SK-N-SH treated with all-trans-retinoic acid at 6 μM for 48 hours (cell line): ENCODE results near the gene PDZD2.

Experiments used
- ATAC-seq: fragments of 200-7000 bp; cut with Tn5 transposase; 3 replicates; pipeline ENCODE4 v1.9.1; 2020; ENCODE audit warnings: mild to moderate bottlenecking, moderate library complexity
- ARNTL ChIP-seq: fragments of 450-650 bp; formaldehyde crosslinking; IDR thresholded peaks from 2 replicates; pipeline ENCODE4 v1.5.0; 2020; ENCODE audit warnings: low read depth, mild to moderate bottlenecking, moderate library complexity, borderline replicate concordance
- BACH2 ChIP-seq: fragments of 250-450 bp; sonication (Bioruptor Pico); IDR thresholded peaks from 2 replicates; pipeline ENCODE4 v1.9.0; 2021; ENCODE audit warnings: mild to moderate bottlenecking, borderline replicate concordance
- CSDC2 ChIP-seq: fragments of 250-450 bp; sonication (Bioruptor Pico); IDR thresholded peaks from 2 replicates; pipeline ENCODE4 v1.5.0; 2020; ENCODE audit warnings: mild to moderate bottlenecking, moderate library complexity
- GLIS3 ChIP-seq: fragments of 250-450 bp; sonication (Bioruptor Pico); IDR thresholded peaks from 2 replicates; pipeline ENCODE4 v1.5.0; 2020; ENCODE audit warnings: mild to moderate bottlenecking, moderate library complexity
- ISL1 ChIP-seq: fragments of 250-450 bp; sonication (Bioruptor Pico); IDR thresholded peaks from 2 replicates; pipeline ENCODE4 v2.1.2; 2022; ENCODE audit warnings: mild to moderate bottlenecking, moderate library complexity
- PPARA ChIP-seq: fragments of 250-450 bp; sonication (Bioruptor Pico); IDR thresholded peaks from 2 replicates; pipeline ENCODE4 v1.5.0; 2020; ENCODE audit warnings: mild to moderate bottlenecking, borderline replicate concordance
- RARB ChIP-seq: fragments of 250-450 bp; sonication (Bioruptor Pico); IDR thresholded peaks from 2 replicates; pipeline ENCODE4 v1.8.0; 2021; ENCODE audit warnings: mild to moderate bottlenecking, moderate library complexity
- SNAI2 ChIP-seq: fragments of 250-450 bp; sonication (Bioruptor Pico); IDR thresholded peaks from 2 replicates; pipeline ENCODE4 v1.5.0; 2020; ENCODE audit warnings: mild to moderate bottlenecking, moderate library complexity
- TCF4 ChIP-seq: fragments of 250-450 bp; sonication (Bioruptor Pico); IDR thresholded peaks from 2 replicates; pipeline ENCODE4 v1.8.0; 2021; ENCODE audit warnings: mild to moderate bottlenecking, moderate library complexity, borderline replicate concordance
- TOX ChIP-seq: fragments of 250-450 bp; sonication (Bioruptor Pico); IDR thresholded peaks from 2 replicates; pipeline ENCODE4 v1.8.0; 2021; ENCODE audit warnings: mild to moderate bottlenecking, moderate library complexity, borderline replicate concordance
- ZC3H10 ChIP-seq: fragments of 250-450 bp; sonication (Bioruptor Pico); IDR thresholded peaks from 2 replicates; pipeline ENCODE4 v1.5.1; 2021; ENCODE audit warnings: mild to moderate bottlenecking, moderate library complexity
- ZFP3 ChIP-seq: fragments of 250-450 bp; sonication (Bioruptor Pico); IDR thresholded peaks from 2 replicates; pipeline ENCODE4 v1.5.0; 2020; ENCODE audit warnings: mild to moderate bottlenecking, moderate library complexity
- ZFP30 ChIP-seq: fragments of 450-650 bp; formaldehyde crosslinking; IDR thresholded peaks from 2 replicates; pipeline ENCODE4 v1.5.0; 2022; ENCODE audit warnings: mild to moderate bottlenecking, moderate library complexity
- ZNF70 ChIP-seq: fragments of 450-650 bp; formaldehyde crosslinking; IDR thresholded peaks from 2 replicates; pipeline ENCODE4 v1.5.0; 2020; ENCODE audit warnings: mild to moderate bottlenecking, moderate library complexity
- ZNF8 ChIP-seq: fragments of 450-650 bp; formaldehyde crosslinking; IDR thresholded peaks from 2 replicates; pipeline ENCODE4 v1.5.0; 2020; ENCODE audit warnings: mild to moderate bottlenecking, moderate library complexity
- TF ChIP-seq, protein P1 (sequence below): fragments of 250-450 bp; sonication (Bioruptor Pico); IDR thresholded peaks from 2 replicates; pipeline ENCODE4 v1.8.0; 2021; ENCODE audit warnings: low read depth, mild to moderate bottlenecking, moderate library complexity, borderline replicate concordance
- TF ChIP-seq, protein P2 (sequence below): fragments of 250-450 bp; sonication (Bioruptor Pico); IDR thresholded peaks from 2 replicates; pipeline ENCODE4 v1.5.0; 2020; ENCODE audit warnings: mild to moderate bottlenecking, moderate library complexity
- TF ChIP-seq, protein P3 (sequence below): fragments of 250-450 bp; sonication (Bioruptor Pico); IDR thresholded peaks from 2 replicates; pipeline ENCODE4 v1.5.1; 2021; ENCODE audit warnings: mild to moderate bottlenecking, moderate library complexity
- TF ChIP-seq, protein P4 (sequence below): fragments of 250-450 bp; sonication (Bioruptor Pico); IDR thresholded peaks from 2 replicates; pipeline ENCODE4 v1.8.0; 2020; ENCODE audit warnings: mild to moderate bottlenecking, moderate library complexity, borderline replicate concordance

PDZD2 gene

DNA sequence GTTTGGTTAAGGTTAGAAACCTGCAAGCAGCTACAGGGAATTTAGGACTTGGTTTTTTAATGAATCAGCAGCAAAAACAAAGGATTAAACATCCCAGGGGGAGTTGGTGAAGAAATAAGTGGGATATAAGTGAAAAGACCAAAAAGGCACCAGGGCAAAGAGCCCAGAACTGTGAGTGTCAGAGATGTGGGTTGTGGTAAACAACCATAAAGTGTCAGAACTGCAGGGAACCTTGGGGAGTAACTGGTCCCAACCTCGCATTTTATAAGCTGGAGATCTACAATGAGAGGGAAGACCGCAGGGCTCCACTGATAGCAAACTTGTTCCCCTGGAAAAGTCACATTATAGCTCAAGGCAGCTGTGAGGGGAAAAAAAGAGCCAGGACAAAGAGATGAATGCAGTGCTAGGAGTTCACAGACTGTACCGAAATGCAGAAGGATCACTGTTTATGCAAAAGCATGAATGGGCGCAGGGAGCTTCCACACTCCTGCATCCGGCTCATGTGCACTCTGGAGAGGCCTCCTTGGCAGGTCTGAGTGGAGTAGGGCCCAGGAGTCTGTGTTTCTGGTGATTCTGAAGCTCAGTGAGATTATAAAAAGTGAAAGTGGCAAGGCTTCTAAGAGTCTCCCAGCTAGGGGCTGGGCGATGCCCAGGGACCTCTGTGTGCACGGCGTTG, 378.9 kb downstream of the PDZD2 start:
- TF ChIP-seq CSDC2 (CRISPR knock-in tag): no peak
- TF ChIP-seq PPARA: no peak
- no peak for TF ChIP-seq ISL1 (CRISPR knock-in tag)
- ATAC-seq: no peak

DNA sequence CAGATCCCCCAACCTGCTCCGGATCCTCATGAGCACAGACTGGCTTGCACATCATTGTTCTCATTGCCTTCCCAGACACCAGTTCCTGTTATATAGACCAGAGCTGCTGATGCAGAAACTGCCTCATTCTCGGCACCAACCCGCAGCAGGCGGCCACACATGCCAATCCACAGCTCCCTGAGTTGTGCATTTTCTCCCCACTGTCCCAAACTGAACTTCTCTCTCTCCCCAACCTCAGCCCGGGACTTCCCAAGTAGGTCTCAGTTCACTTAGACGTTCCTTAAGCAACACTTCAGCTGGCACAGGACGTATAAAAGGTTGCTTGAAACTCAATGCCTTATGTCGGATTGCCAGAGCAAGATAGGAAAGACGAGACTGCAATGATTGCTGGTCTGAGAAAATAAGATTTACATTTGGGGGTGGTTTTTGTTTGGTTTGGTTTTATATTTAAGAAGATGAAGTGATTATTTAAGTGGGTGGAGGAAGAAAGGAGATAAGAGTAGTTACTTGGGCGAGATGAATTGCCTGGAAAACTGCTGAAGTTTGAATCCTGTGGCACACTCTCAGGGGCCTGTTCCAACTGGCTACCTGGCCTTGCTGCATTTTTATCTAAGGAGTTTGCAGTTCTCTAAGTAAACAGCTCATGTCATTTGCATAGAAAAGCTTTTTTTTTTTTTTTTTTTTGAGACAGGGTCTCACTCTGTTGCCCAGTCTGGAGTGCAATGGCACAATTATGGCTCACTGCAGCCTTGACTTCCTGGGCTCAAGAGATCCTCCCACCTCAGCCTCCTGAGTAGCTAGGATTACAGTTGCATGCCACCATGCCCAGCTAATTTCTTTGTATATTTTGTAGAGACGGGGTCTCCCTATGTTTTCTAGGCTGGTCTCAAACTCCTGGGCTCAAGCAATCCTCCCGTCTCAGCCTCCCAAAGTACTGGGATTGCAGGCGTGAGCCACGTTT, 379.8 kb downstream of the PDZD2 start:
- no peak for ATAC-seq
- TF ChIP-seq SNAI2 (CRISPR knock-in tag): no peak
- TF ChIP-seq CSDC2 (CRISPR knock-in tag): no peak
- TF ChIP-seq, protein P1, sequence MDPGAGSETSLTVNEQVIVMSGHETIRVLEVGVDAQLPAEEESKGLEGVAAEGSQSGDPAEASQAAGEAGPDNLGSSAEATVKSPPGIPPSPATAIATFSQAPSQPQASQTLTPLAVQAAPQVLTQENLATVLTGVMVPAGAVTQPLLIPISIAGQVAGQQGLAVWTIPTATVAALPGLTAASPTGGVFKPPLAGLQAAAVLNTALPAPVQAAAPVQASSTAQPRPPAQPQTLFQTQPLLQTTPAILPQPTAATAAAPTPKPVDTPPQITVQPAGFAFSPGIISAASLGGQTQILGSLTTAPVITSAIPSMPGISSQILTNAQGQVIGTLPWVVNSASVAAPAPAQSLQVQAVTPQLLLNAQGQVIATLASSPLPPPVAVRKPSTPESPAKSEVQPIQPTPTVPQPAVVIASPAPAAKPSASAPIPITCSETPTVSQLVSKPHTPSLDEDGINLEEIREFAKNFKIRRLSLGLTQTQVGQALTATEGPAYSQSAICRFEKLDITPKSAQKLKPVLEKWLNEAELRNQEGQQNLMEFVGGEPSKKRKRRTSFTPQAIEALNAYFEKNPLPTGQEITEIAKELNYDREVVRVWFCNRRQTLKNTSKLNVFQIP (CRISPR knock-in tag): no peak
- TF ChIP-seq, protein P2, sequence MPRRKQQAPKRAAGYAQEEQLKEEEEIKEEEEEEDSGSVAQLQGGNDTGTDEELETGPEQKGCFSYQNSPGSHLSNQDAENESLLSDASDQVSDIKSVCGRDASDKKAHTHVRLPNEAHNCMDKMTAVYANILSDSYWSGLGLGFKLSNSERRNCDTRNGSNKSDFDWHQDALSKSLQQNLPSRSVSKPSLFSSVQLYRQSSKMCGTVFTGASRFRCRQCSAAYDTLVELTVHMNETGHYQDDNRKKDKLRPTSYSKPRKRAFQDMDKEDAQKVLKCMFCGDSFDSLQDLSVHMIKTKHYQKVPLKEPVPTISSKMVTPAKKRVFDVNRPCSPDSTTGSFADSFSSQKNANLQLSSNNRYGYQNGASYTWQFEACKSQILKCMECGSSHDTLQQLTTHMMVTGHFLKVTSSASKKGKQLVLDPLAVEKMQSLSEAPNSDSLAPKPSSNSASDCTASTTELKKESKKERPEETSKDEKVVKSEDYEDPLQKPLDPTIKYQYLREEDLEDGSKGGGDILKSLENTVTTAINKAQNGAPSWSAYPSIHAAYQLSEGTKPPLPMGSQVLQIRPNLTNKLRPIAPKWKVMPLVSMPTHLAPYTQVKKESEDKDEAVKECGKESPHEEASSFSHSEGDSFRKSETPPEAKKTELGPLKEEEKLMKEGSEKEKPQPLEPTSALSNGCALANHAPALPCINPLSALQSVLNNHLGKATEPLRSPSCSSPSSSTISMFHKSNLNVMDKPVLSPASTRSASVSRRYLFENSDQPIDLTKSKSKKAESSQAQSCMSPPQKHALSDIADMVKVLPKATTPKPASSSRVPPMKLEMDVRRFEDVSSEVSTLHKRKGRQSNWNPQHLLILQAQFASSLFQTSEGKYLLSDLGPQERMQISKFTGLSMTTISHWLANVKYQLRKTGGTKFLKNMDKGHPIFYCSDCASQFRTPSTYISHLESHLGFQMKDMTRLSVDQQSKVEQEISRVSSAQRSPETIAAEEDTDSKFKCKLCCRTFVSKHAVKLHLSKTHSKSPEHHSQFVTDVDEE (CRISPR knock-in tag): no peak
- no peak for TF ChIP-seq ZC3H10 (CRISPR knock-in tag)
- TF ChIP-seq GLIS3 (CRISPR knock-in tag): no peak
- no peak for TF ChIP-seq RARB (CRISPR knock-in tag)
- no peak for TF ChIP-seq ISL1 (CRISPR knock-in tag)
- TF ChIP-seq ZNF70 (CRISPR knock-in tag): no peak
- TF ChIP-seq, protein P3, sequence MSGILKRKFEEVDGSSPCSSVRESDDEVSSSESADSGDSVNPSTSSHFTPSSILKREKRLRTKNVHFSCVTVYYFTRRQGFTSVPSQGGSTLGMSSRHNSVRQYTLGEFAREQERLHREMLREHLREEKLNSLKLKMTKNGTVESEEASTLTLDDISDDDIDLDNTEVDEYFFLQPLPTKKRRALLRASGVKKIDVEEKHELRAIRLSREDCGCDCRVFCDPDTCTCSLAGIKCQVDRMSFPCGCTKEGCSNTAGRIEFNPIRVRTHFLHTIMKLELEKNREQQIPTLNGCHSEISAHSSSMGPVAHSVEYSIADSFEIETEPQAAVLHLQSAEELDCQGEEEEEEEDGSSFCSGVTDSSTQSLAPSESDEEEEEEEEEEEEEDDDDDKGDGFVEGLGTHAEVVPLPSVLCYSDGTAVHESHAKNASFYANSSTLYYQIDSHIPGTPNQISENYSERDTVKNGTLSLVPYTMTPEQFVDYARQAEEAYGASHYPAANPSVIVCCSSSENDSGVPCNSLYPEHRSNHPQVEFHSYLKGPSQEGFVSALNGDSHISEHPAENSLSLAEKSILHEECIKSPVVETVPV (CRISPR knock-in tag): no peak
- no peak for TF ChIP-seq ZFP30 (CRISPR knock-in tag)
- no peak for TF ChIP-seq TOX (CRISPR knock-in tag)
- TF ChIP-seq ARNTL (CRISPR knock-in tag): no peak
- no peak for TF ChIP-seq ZNF8
- no peak for TF ChIP-seq ZFP3
- no peak for TF ChIP-seq PPARA
- TF ChIP-seq, all 23 proteins: peak for 0

DNA sequence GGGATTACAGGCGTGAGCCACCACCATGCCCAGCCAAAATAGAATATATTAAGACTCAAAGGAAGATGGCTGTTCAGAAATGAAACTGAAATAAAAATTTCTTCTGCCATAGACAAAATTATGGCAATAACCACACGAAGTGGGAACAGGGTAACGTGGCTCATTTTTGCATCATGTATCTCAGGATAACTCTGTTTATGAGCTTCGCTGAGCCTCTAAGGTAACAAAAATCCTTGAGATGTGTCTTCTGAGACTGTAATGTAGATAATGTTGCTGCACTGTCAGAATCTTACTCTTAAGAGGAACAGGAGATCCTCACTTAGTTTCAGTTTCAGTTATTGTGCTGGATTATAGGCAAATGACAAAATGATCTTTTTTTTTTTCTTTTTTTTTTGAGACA, 381.3 kb downstream of the PDZD2 start:
- no peak for ATAC-seq
- TF ChIP-seq, protein P4, sequence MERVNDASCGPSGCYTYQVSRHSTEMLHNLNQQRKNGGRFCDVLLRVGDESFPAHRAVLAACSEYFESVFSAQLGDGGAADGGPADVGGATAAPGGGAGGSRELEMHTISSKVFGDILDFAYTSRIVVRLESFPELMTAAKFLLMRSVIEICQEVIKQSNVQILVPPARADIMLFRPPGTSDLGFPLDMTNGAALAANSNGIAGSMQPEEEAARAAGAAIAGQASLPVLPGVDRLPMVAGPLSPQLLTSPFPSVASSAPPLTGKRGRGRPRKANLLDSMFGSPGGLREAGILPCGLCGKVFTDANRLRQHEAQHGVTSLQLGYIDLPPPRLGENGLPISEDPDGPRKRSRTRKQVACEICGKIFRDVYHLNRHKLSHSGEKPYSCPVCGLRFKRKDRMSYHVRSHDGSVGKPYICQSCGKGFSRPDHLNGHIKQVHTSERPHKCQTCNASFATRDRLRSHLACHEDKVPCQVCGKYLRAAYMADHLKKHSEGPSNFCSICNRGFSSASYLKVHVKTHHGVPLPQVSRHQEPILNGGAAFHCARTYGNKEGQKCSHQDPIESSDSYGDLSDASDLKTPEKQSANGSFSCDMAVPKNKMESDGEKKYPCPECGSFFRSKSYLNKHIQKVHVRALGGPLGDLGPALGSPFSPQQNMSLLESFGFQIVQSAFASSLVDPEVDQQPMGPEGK (CRISPR knock-in tag): no peak
- TF ChIP-seq TCF4 (CRISPR knock-in tag) (no peak), RARB (CRISPR knock-in tag) (no peak), ZFP30 (CRISPR knock-in tag) (no peak), ZNF8 (no peak), ZFP3 (no peak), ZC3H10 (CRISPR knock-in tag) (no peak), BACH2 (CRISPR knock-in tag) (no peak), CSDC2 (CRISPR knock-in tag) (no peak), SNAI2 (CRISPR knock-in tag) (no peak)
